Medulla oblongata (tissue), 1 donor: ENCODE results near the gene OR10H1.
"Not testable (repeated sequence)": the region's sequence is repeated elsewhere in the genome, so short reads cannot be mapped to it uniquely, and the experiment has no call there.

Source experiments
- DNase-seq: peaks from one replicate; pipeline ENCODE4 v3.0.0-alpha.2; 2015; ENCODE audit errors: extremely low spot score

Gene OR10H1

DNA sequence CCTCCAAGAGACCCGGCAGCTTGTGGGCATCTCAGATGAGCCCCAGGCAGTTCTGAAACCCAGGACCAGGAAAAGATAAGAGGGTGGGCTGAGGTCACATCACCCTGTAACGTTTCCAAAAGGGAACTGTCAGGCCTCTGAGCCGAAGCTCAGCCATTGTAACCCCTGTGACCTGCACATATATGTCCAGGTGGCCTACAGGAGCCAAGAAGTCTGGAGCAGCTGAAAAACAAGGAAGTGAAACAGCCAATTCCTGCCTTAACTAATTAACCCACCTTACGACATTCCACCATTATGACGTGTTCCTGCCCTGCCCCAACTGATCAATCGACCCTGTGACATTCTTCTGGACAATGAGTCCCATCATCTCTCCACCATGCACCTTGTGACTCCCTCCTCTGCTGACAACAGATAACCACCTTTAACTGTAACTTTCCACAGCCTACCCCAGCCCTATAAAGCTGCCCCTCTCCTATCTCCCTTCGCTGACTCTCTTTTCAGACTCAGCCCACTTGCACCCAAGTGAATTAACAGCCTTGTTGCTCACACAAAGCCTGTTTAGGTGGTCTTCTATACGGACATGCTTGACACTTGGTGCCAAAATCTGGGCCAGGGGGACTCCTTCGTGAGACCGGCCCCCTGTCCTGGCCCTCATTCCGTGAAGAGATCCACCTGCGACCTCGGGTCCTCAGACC, 13.3 kb upstream of the OR10H1 start:
- DNase-seq = not testable (repeated sequence)

DNA sequence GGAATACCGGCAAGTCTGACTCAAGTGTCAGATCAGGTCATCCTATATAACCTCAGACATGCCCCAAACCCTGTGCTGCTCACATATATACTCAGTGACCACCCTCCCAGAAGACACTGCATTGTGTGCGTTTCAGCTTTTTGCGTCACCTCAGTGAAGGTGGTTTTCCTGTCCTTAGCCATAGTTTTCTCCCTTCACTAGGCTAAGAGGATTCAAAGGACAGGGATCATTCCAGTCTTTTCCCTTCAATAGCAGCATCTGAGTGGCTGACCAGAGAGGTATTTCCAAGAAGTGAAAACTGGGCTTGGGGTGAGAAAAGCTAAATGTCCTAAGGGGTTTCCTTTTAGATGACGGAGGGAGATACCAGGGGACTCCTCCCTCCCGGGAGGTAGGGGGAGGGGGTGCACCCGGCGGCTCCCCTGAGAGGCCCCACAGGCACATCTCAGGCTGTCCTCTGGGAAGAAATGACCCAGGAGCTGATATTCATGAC, 12.7 kb upstream of the OR10H1 start:
- no peak for DNase-seq

DNA sequence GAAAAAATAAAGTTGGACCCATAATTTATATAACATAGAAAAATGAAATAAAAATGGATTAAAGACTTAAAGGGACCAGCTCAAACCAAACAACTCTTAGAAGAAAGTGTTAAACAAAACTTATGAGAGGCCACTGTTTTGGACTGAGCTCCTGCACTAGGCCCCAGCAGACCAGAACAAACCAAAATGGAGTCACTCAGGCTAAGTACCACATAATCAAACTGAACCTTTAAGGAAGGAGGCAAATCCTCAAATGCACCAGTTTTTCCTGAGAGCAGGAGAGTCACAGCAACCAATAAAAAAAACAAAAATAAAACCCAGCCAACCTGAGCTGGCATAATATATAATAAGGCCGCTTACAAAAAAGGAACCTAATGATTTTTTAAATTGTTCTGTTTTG, 10.3 kb upstream of the OR10H1 start:
- no peak for DNase-seq

DNA sequence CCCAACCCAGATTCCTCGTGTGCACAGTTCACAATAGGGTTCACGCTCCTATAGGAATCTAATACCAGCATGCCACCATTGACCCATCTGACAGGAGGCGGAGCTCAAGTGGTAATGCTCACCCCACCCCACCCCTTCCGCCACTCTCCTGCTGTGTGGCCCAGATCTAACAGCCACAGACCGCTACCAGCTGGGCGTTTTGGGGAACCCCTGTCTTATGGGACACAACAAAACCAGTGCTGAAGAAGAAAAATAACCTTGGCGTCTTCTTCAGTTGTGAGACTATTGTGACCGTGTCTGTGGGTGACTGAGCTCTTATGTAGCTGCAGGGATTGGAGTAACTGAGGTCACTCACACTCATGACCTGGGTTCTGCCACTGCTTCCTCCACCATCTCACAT, 5.2 kb upstream of the OR10H1 start:
- DNase-seq = no peak

DNA sequence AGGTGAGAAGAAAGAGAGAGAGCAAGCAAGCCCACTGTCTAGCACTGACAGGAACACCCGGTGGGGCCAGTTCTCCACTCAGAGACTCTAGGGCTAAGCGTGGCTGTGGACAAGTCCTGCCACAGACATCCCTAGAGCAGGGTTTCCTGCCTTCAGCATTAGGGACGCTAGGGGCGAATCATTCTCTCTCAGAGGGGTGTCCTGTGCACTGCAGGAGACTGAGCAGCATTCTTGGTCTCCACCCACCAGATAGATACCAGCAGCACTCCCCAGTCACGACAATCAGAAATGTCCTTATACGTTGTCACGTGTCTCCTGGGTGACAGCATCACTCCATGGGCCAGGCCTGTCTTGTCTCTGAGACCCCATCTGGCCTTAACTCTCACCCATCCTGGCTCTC, 1.5 kb downstream of the OR10H1 start:
- no peak for DNase-seq

DNA sequence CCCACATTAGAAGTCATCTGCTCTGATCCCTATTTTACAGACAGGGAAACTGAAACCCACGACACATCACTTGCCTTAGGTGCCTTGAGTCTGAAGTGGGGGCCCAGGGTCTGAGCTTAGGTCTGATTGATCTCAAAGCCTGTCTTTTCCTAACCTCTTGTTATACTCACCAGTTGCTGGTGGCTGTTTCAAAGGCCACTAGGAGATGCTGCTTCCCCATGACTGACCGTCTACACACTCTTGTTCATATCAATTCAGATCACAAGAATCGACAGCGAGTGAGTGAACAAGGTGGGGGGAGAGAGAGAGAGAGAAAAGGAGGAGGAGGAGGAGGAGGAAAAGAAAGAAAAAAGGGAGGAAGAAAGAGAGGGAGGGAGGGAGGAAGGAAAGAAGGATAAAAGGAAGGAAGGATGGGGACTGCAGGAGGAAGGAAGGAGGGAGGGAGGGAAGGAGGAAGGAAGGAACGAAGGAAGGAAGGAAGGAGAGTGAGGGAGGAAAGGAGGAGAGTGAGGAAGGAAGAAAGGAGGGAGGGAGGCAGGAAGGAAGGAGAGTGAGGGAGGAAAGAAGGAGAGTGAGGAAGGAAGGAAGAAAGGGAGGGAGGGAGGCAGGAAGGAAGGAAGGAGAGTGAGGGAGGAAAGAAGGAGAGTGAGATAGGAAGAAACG, 3.3 kb downstream of the OR10H1 start:
- no peak for DNase-seq

DNA sequence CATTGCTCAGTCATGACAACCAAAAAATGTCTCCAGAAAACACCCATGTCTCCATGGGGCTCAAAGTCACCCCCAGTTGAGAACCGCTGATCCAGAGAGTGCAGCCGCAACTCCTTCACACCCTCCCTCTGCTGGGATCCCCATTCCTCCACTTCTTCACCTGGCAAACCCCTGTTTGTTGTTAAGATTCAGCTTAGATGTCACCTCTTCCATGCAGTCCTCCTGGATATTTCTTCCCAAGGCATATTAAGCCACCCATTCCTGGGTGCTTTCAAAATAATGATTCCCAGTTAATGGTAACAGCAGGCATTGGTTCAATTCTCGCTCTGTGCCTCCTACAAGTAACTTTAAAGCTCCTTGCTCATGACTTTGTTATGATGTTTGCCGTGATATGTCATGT, 4.0 kb downstream of the OR10H1 start:
- no peak for DNase-seq

DNA sequence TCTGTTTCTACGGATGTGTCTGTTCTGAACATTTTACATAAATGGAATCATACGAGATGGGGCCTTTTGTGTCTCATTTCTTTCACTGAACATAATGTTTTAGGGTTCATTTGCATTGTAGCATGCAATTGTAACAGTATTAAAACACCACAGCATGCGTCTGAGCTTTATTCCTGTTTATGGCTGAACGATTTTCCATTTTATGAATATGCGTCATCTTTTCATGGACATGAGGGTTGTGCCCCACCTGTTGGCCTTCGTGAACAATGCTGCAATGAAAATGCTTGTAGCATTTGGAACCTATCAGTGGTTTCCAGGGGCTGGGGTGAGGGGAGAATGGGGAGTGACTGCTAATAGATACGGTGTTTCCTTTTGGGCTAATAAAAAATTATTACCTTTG, 5.1 kb downstream of the OR10H1 start:
- DNase-seq = no peak

DNA sequence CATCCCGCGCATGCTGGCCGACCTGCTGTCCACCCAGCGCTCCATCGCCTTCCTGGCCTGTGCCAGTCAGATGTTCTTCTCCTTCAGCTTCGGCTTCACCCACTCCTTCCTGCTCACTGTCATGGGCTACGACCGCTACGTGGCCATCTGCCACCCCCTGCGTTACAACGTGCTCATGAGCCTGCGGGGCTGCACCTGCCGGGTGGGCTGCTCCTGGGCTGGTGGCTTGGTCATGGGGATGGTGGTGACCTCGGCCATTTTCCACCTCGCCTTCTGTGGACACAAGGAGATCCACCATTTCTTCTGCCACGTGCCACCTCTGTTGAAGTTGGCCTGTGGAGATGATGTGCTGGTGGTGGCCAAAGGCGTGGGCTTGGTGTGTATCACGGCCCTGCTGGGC, 21.2 kb downstream of the OR10H1 start:
- DNase-seq = not testable (repeated sequence)

DNA sequence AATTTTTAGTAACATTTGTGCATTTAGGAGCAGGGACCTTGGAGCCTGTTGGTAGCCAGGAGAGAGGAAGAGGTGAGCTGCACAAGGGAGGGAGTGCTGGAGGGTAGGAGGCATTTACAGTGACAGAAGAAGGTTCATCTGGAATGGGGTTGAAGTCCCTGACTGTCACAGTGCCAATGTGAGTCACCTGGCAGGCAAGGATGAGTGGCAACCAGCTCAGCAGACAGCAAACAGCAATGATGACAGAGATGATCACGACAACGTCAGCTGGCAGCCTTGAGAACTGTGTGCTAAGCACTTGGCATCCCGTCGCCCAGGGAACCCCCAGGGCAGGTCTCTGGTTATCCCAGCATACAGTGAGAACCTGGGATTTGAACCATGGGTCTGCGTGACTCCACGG, 25.4 kb downstream of the OR10H1 start:
- DNase-seq = no peak

DNA sequence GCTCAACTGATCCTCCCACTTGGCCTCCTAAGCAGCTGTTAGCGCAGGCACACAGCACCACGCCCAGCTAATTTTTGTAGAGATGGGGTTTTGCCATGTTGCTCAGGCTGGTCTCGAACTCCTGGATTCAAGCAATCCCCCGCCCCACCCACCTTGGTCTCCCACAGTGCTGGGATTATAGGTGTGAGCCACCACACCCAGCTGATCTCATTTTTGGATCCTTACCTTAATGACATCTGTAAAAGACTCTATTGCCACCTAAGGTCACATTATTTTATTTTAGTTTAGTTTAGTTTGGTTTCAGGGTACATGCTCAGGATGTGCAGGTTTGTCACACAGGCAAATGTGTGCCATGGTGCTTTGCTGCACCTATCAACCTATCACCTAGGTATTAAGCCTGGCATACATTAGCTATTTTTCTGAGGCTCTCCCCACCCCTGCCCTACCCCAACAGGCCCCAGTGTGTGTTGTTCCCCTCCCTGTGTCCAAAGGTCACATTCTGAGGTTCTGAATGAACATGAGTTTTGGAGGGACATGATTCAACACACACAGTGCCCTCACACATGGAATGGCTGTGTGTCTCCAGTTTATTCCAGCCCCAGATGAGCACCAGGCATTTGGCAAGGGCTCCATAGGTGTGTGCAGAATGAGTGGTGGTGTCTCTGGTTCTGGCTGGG, 26.7 kb downstream of the OR10H1 start:
- no peak for DNase-seq

DNA sequence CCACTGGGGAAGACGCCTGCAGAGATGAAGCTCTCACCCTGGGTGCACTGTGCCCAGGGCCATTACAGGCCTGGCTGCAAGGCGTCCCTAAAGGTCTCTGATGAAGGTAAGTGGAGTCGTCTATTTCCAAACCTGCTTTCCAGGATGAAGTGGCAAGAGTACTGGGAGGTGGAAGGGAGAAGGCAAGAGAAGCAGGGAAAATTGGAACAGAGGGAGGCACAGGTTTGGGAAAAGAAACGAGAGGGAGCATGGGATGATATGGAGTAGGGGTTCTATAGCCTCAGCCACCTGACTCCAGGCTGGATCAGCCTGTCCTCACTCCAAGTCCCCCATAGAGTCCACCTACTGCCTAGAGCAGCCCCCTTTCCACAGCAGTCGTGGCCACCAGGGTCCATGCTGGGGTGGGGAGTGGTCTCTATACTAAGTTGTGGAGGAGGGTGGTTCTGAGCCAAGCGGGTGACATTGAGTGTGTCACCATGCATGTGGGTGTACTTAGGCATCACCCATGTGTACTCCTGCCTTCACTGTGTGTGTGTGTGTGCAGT, 27.8 kb downstream of the OR10H1 start, which contains the start of gene OR10H5:
Gene OR10H5 (plus strand): TSS at position 51 of the 545 bp plus-strand sequence. CDS start 6,388 bp downstream, outside the sequence.
- no peak for DNase-seq

DNA sequence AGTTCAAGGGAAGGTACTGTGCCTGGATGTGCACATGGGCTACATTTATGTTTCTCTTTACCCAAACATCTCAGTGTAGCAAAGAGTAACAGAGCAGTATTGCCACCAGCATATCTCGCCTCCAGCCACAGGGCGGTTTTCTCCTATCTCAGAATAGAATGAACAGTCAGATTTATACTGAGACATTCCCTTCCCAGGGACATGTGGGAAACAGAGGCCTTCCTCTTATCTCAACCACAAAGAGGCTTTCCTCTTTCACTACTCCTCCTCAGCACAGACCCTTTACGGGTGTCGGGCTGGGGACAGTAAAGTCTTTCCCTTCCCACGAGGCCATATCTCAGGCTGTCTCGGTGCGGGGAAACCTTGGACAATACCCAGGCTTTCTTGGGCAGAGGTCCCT, 32.6 kb downstream of the OR10H1 start:
- peak; percentile 12 for DNase-seq

DNA sequence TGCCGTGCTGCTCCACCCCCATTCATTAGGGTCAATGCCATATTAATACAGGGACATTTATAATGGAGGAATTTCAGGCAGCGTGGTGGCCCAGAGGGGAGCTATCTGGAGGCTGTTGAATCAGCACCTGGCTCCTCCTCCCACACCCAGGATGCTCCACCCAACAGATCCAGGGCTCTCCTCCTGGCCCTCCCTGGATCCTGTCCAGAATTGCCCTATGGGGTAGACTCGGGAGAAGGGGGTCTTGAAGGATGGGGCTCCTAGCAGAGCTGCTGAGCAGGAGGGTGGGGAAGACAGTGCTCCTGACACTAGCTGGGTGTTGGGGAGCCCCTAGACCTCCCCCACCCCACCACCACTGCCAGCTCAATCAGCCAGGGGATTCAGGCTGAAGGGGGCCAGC, 33.3 kb downstream of the OR10H1 start:
- DNase-seq = no peak

DNA sequence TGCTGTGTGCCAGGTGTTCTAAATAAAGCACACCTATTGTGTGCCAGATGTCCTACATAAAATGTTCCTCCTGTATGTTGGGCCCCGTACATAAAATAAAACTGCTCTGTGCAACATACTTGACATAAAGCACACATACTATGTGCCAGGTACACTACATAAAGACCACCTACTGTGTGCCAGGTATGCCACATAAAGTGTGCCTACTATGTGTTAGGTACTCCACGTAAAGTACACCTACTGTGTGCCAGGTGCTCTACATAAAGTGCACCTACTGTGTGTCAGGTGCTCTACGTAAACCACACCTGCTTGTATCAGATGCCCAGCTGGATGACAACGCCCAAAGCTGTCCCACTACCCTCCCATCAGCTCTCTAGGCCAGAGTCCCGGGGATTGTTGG, 33.8 kb downstream of the OR10H1 start:
- DNase-seq = no peak

DNA sequence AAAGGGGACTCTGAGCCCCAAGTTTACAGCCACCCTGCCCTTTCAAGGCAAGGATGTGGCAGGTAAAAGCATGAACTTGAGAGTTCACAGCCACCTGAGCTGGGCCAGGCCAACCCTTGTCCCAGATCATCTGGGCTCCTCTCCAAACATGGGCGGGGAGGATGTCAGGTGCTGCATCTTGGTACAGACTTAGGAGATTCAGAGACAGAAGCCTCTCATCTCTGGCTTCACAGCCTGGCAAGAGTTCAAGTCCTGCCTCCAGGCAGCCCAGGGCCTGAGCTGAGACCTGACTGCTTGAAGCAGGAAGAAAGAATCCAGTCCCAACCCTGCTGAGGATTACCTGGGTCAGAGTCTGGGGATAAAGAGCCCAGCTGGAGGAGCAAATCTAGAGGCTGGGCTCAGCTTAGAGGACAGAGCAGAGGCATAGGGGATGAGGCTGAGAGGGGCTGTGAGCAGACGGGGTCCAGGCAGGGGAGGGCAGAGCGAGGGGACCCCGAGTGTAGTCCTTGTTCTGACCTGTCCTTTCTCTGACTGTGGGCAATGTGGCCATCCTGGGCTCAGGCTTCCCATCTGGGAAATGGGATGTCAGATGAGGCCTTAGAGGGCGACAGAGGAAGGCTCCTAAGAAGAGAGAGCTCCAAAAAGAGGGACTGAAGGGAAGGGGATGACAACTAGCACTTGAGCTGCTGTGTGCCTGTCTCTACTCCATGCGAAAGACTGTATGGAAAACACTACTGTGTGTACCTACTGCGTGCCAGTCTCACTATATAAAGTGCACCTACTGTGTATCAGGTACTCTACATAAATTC, 34.6 kb downstream of the OR10H1 start:
- DNase-seq = peak; percentile 43

DNA sequence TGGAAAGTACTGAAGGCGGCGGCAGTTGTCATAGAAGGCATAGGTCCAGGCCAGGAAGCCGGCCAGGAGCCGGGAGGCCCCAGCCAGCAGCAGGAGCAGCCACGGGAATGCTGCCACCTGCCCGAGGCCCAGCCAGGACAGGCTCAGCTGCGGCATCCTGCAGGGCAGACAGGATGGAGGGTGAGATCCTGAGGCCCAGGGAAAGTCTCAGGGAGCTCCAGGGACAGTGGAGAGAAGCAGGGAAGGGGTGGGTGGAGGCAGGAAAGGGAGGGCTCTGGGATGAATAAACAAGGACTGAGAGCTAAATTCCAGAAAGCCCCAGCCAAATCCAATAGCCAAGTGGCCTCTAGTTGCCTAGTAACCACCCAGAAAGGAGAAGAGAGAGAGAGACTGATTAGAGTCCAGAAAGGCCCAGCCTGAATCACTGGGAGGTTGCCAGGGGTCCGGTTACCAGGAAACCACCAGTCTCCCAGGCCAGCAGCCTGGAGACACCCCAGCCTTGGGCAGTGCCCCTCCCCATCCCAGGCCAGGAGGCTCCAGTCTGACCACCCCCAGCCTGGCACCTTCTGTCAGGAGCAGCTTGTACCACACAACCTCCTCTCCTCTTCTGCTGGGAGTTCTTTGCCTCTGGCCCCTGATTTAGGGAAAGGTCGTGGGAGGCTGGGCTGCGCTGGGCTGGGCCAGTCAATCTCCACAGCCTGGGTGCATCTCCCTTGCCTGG, 35.5 kb downstream of the OR10H1 start:
- peak; percentile 92 for DNase-seq

DNA sequence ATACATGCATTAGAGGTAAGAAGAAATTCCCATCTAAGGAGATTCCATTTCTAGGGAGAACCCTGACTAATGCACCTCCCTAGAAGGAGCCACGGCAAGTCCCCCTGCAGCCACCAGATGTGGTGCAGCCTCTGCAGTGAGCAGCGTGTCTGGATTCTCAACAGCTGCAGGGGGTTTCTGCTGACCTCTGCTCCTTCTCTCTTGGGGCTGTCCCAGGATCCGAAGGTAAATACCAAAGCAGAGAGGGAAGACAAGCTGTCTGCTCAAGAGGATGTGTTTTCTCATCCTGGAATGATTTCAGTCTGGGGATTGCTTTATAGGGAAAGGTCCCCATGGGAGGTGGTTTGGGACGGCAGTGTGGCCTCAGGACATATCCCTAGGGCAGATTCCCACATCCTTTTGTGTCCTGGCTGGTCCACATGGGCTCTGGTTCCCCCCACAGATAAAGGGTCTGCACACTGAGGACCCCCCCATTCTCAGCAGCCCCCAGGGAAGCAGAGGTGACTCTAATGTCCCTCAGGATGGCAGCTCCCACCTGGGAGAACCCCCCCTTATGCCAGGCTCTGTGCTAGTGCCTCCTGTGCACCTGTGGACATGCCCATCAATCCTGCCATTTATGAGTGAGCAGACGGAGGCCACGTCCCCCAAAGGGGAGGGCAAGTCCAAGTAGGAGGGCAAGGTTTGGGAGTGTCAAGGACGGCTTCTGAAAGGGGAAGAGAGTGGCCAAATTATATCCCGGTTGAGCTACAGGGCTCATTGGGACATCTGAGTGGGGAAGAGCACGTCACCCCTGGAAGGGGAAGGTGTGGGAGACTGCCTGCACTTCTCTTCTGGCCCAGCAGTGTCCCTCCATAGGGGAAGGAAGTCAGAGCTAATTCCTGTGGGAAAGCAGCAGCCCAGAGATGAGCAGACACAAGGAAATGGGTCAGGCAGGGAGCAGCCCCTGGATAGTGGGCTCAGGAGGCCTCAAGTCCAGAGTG, 38.2 kb downstream of the OR10H1 start:
- DNase-seq = no peak

DNA sequence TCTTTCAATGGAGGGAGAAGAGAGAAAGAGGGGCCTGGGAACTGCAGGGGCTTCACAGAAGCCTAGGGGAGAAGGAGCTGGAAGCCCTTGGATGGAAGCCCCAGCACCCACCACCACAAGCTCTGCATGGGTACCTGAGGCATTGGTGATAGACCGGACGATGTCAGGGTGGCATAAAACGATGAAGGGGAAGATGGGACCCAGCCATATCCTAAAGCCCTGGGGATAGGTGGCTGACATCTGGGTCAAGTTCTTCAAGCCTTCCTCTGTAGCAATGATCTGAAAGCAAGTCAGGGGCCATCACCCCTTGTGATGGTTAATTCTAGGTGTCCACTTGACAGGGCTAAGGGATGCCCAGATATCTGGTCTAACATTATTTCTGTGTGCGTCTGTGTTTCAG, 39.2 kb downstream of the OR10H1 start:
- DNase-seq = no peak

DNA sequence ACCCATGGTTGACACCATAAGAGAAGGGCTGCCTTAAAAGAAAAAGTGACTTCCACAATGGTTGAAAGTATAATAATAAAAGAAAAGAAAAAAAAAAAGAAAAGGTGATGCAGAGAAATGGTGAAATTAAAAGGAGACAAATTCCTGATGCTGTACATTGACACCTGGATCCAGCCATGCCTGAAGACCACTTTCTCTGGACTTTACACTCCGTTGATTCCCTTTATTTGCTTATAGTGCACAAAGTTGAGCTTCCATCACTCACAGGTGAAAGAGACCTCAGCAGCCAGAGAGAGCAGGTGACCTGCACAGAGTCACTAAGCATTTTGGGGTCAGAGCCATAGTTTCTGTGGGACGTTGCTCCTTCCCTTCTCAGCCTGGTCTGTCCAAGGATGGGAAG, 40.2 kb downstream of the OR10H1 start:
- DNase-seq = no peak
